Measurements from ENCODE around the gene ERICH6B. TPM values are rescaled to one million over a fixed set of nuclear protein-coding genes. Genes with fewer than 3 reads are reported as not detected.

Gene ERICH6B
- total RNA-seq, 2 experiments from 2014 or later: not detected

- Histone ChIP-seq H3K9me3 (ENCODE audit: low read length) (no peaks in the 10 kb centered on the region), H3K9me2 (ENCODE audit: insufficient read depth, low read length) (no peaks in the 10 kb centered on the region), H4K20me1 (ENCODE audit: insufficient read depth, low read length) (no peaks in the 10 kb centered on the region), H3K4me2 (ENCODE audit: low read length) (no peak overlapping the region), H3K4me3 (ENCODE audit: low read depth, low read length, poor library complexity, severe bottlenecking) (no peak overlapping the region), H3K36me3 (ENCODE audit: insufficient read depth, low read length) (no peaks in the 10 kb centered on the region), H2AFZ (ENCODE audit: low read length) (no peak overlapping the region), H3K4me1 (ENCODE audit: insufficient read depth, low read length, poor library complexity, severe bottlenecking) (no peaks in the 10 kb centered on the region), H3K79me2 (ENCODE audit: insufficient read depth, low read depth, low read length) (no peaks in the 10 kb centered on the region), H3K27ac (ENCODE audit: low read depth, low read length, poor library complexity, severe bottlenecking) (no peak overlapping the region)
- no peak for DNase-seq (ENCODE audit: low spot score)
- intact Hi-C loops (cut with micrococcal nuclease; ENCODE audit: unreplicated experiment): no loop called here
- no TSS peak for BruUV-seq (replicated peaks)
- POLR2A ChIA-PET: no interaction called here
- TF ChIP-seq EZH2phosphoT487 (IDR thresholded peaks at IDR 0.05; ENCODE audit: borderline replicate concordance, low read depth, low read length): no peak
- TF ChIP-seq CTCF (conservative IDR thresholded peaks at IDR 0.05; ENCODE audit: low read length): no peak
- CTCF ChIA-PET (ENCODE audit: unreplicated experiment): no interaction called here
Measured at GRCh38 chr13:45565331-45565730, 50.2 kb downstream of the ERICH6B start.

- Histone ChIP-seq H3K79me2 (ENCODE audit: insufficient read depth, low read depth, low read length) (no peaks in the 10 kb centered on the region), H3K9me3 (ENCODE audit: low read length) (no peaks in the 10 kb centered on the region), H3K4me1 (ENCODE audit: insufficient read depth, low read length, poor library complexity, severe bottlenecking) (no peaks in the 10 kb centered on the region), H3K9me2 (ENCODE audit: insufficient read depth, low read length) (no peaks in the 10 kb centered on the region), H3K27ac (ENCODE audit: low read depth, low read length, poor library complexity, severe bottlenecking) (no peak overlapping the region), H3K36me3 (ENCODE audit: insufficient read depth, low read length) (no peaks in the 10 kb centered on the region), H3K4me3 (ENCODE audit: low read depth, low read length, poor library complexity, severe bottlenecking) (no peak overlapping the region), H2AFZ (ENCODE audit: low read length) (no peak overlapping the region), H3K4me2 (ENCODE audit: low read length) (no peak overlapping the region), H4K20me1 (ENCODE audit: insufficient read depth, low read length) (no peaks in the 10 kb centered on the region)
- intact Hi-C loops (cut with micrococcal nuclease; ENCODE audit: unreplicated experiment): no loop called here
- no peak for TF ChIP-seq EZH2phosphoT487 (IDR thresholded peaks at IDR 0.05; ENCODE audit: borderline replicate concordance, low read depth, low read length)
- TF ChIP-seq CTCF (conservative IDR thresholded peaks at IDR 0.05; ENCODE audit: low read length): no peak
- DNase-seq (ENCODE audit: low spot score): no peak
- ChIA-PET POLR2A (interaction anchor here (0.6 kb wide), 1 partner anchor 1019 kb away, joined by 6 read pairs; no protein-coding TSS in a partner anchor), CTCF (ENCODE audit: unreplicated experiment) (no interaction called here)
- no TSS peak for BruUV-seq (replicated peaks)
Measured at GRCh38 chr13:45564133-45564776, 51.3 kb downstream of the ERICH6B start.

GRCh38 chr13:45554604-45555109, 60.9 kb downstream of the ERICH6B start:
- Histone ChIP-seq H2AFZ (ENCODE audit: low read length) (no peak overlapping the region), H3K9me3 (ENCODE audit: low read length) (no peaks in the 10 kb centered on the region), H3K79me2 (ENCODE audit: insufficient read depth, low read depth, low read length) (no peaks in the 10 kb centered on the region), H3K36me3 (ENCODE audit: insufficient read depth, low read length) (no peaks in the 10 kb centered on the region), H3K27ac (ENCODE audit: low read depth, low read length, poor library complexity, severe bottlenecking) (no peak overlapping the region), H4K20me1 (ENCODE audit: insufficient read depth, low read length) (no peaks in the 10 kb centered on the region), H3K4me1 (ENCODE audit: insufficient read depth, low read length, poor library complexity, severe bottlenecking) (no peaks in the 10 kb centered on the region), H3K4me2 (ENCODE audit: low read length) (no peak overlapping the region), H3K9me2 (ENCODE audit: insufficient read depth, low read length) (no peaks in the 10 kb centered on the region), H3K4me3 (ENCODE audit: low read depth, low read length, poor library complexity, severe bottlenecking) (no peak overlapping the region)
- intact Hi-C loops (cut with micrococcal nuclease; ENCODE audit: unreplicated experiment): no loop called here
- TF ChIP-seq CTCF (conservative IDR thresholded peaks at IDR 0.05; ENCODE audit: low read length): no peak
- TF ChIP-seq EZH2phosphoT487 (IDR thresholded peaks at IDR 0.05; ENCODE audit: borderline replicate concordance, low read depth, low read length): no peak
- ChIA-PET POLR2A (no interaction called here), CTCF (ENCODE audit: unreplicated experiment) (no interaction called here)
- no peak for DNase-seq (ENCODE audit: low spot score)
- BruUV-seq (replicated peaks): no TSS peak
